Measurements from ENCODE around the gene PIAS2.

DNA sequence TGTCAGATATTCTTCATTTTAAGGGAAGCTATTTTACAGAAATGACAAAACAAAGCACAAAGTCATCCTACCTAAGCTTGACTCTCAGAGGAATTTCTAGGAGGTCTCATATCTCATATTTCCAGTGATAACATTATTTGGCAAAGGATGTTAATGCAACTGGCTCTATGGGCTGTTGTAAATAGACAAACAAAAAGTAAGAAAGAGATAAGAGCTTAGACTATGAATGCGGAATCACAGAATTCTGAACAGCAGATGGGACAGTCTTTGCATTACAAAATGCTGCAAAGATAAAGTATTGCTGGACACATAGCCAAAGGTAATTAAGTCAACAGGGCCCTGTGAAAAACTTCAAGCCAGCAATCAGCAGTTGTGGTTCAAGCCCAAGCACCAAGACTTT lies 23.9 kb downstream of the PIAS2 start:
- TF ChIP-seq, protein P1, sequence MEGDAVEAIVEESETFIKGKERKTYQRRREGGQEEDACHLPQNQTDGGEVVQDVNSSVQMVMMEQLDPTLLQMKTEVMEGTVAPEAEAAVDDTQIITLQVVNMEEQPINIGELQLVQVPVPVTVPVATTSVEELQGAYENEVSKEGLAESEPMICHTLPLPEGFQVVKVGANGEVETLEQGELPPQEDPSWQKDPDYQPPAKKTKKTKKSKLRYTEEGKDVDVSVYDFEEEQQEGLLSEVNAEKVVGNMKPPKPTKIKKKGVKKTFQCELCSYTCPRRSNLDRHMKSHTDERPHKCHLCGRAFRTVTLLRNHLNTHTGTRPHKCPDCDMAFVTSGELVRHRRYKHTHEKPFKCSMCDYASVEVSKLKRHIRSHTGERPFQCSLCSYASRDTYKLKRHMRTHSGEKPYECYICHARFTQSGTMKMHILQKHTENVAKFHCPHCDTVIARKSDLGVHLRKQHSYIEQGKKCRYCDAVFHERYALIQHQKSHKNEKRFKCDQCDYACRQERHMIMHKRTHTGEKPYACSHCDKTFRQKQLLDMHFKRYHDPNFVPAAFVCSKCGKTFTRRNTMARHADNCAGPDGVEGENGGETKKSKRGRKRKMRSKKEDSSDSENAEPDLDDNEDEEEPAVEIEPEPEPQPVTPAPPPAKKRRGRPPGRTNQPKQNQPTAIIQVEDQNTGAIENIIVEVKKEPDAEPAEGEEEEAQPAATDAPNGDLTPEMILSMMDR (conservative IDR thresholded peaks at IDR 0.05; ENCODE audit: low read depth, low read length): no peak
- no peak for TF ChIP-seq EZH2 (IDR thresholded peaks at IDR 0.05; ENCODE audit: borderline replicate concordance, low read depth, low read length, poor library complexity, severe bottlenecking)
